GM06990 (cell line): ENCODE measurements around the gene YRDC.
"Not testable (repeated sequence)": the region's sequence is repeated elsewhere in the genome, so short reads cannot be mapped to it uniquely, and the experiment has no call there.

Source experiments
- DNase-seq: peaks from one replicate; pipeline ENCODE4 v3.0.0-alpha.2; 2011; ENCODE audit not compliant: insufficient read length; ENCODE audit errors: extremely low read depth
- H3K27me3 ChIP-seq: replicated peaks from 2 replicates; pipeline ENCODE4 v1.6.0; 2011; ENCODE audit warnings: low read length; ENCODE audit not compliant: control insufficient read depth, insufficient read depth
- H3K36me3 ChIP-seq: 2 replicates; pipeline ENCODE4 v1.5.1; 2011; ENCODE audit warnings: low read length; ENCODE audit not compliant: control insufficient read depth, insufficient read depth
- H3K4me3 ChIP-seq: replicated peaks from 2 replicates; pipeline ENCODE4 v1.5.1; 2011; ENCODE audit warnings: low read depth, mild to moderate bottlenecking, control low read depth, low read length
- TF ChIP-seq, protein P1 (sequence below): IDR thresholded peaks from 2 replicates; pipeline ENCODE4 v1.5.1; 2011; ENCODE audit warnings: low read length, control low read depth, mild to moderate bottlenecking, inconsistent platforms; ENCODE audit not compliant: insufficient read depth, poor library complexity, severe bottlenecking

YRDC gene

GRCh38 chr1:37778654-37779053, 29.4 kb downstream of the YRDC start:
- Histone ChIP-seq H3K27me3 (no peaks in the 10 kb centered on the region), H3K4me3 (no peak overlapping the region)
- TF ChIP-seq, protein P1, sequence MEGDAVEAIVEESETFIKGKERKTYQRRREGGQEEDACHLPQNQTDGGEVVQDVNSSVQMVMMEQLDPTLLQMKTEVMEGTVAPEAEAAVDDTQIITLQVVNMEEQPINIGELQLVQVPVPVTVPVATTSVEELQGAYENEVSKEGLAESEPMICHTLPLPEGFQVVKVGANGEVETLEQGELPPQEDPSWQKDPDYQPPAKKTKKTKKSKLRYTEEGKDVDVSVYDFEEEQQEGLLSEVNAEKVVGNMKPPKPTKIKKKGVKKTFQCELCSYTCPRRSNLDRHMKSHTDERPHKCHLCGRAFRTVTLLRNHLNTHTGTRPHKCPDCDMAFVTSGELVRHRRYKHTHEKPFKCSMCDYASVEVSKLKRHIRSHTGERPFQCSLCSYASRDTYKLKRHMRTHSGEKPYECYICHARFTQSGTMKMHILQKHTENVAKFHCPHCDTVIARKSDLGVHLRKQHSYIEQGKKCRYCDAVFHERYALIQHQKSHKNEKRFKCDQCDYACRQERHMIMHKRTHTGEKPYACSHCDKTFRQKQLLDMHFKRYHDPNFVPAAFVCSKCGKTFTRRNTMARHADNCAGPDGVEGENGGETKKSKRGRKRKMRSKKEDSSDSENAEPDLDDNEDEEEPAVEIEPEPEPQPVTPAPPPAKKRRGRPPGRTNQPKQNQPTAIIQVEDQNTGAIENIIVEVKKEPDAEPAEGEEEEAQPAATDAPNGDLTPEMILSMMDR, result no peak

GRCh38 chr1:37776946-37777516, 31.0 kb downstream of the YRDC start:
- H3K36me3 ChIP-seq, result no peaks in the 10 kb centered on the region
- TF ChIP-seq, protein P1, result no peak
- H3K27me3 ChIP-seq, result no peaks in the 10 kb centered on the region
- no peak for DNase-seq
- no peak overlapping the region for H3K4me3 ChIP-seq

More at GRCh38 chr1:37778654-37779053, 29.4 kb downstream of the YRDC start:
- H3K36me3 ChIP-seq, result no peaks in the 10 kb centered on the region
- DNase-seq, result no peak

GRCh38 chr1:37771440-37771839, 36.6 kb downstream of the YRDC start:
- H3K4me3 ChIP-seq, DNase-seq, H3K27me3 ChIP-seq, H3K36me3 ChIP-seq: not testable (repeated sequence)

GRCh38 chr1:37767488-37767887, 40.5 kb downstream of the YRDC start:
- Histone ChIP-seq H3K27me3 (peaks cover 8% of the 10 kb centered on the region), H3K4me3 (no peak overlapping the region), H3K36me3 (no peaks in the 10 kb centered on the region)
- no peak for DNase-seq
- TF ChIP-seq, protein P1, result no peak

GRCh38 chr1:37765916-37766664, 41.9 kb downstream of the YRDC start:
- Histone ChIP-seq H3K27me3 (peaks cover 8% of the 10 kb centered on the region), H3K36me3 (no peaks in the 10 kb centered on the region), H3K4me3 (peak overlapping the region; percentile 53)
- no peak for DNase-seq
- TF ChIP-seq, protein P1, result peak; percentile 54

DNA sequence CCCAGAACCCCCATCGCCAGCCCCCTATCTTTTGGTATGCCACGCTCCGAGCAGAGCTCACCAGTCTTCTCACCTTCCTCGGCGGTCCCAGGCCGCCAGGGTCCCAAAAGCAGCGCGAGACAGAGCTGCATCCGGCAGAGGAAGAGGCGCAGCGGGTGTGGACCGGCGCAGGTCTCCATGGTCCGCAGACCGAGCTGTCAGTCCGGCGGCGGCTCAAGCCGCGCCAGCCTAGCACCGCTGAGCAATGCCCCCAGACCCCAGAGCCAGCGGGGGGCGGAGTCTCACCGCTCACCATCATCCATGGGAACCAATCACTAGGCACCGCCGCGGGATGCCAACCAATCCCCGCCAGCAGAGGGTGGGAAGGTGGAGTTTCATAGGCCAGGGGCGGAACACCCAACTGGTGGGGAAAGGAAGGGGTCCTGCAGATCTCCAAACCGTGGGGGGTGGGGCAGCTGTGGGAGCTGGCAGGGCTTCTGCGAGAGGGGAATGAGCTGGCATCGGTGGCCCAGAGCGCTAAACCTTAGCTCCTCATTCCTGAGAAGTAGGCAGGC, 43.0 kb downstream of the YRDC start, which contains the start of gene EPHA10:
Gene EPHA10, minus strand, starts transcription at position 233 of the 554 bp plus-strand sequence. Its CDS starts 54 bp downstream, at position 179.
- H3K36me3 ChIP-seq, result no peaks in the 10 kb centered on the region
- no peak for DNase-seq
- peak within 1 kb of the TSS; percentile 53 for H3K4me3 ChIP-seq
- peaks cover 8% of the 10 kb centered on the region for H3K27me3 ChIP-seq
- TF ChIP-seq, protein P1, result no peak
